Adrenal gland (tissue), 12 donors: ENCODE measurements around the gene REXO1. TPM values are rescaled to one million over a fixed set of nuclear protein-coding genes. Genes with fewer than 3 reads are reported as not detected.

ENCODE experiments used
- DNase-seq, 7 donors: peaks; one replicate each; pipeline ENCODE4 v3.0.0-alpha.2; 2019 to 2020
- H3K27ac ChIP-seq, 5 donors: fragments of 200-600 bp; sonication (generic) in 4 of 5; 1 replicate in 3 of 5; 2 replicates in 2 of 5; pipeline versions ENCODE4 v1.5.1 to v1.8.0; 2016 to 2020; ENCODE audit warnings: mild to moderate bottlenecking in 1 of 5
- H3K27me3 ChIP-seq: fragments of 200-600 bp; 2 replicates; pipeline ENCODE4 v1.8.0; 2021
- H3K36me3 ChIP-seq, 2 donors: fragments of 200-600 bp; replicated peaks in 1 of 2; 1 replicate in 1 of 2; 2 replicates in 1 of 2; pipeline versions ENCODE4 v1.5.1 to v1.8.0; 2018 to 2022
- H3K4me1 ChIP-seq, 2 donors: fragments of 200-600 bp; replicated peaks in 1 of 2; 1 replicate in 1 of 2; 2 replicates in 1 of 2; pipeline versions ENCODE4 v1.5.1 to v1.8.0; 2018 to 2021
- H3K4me3 ChIP-seq, 4 donors: fragments of 200-600 bp; sonication (generic) in 3 of 4; one replicate each; pipeline ENCODE4 v1.5.1; 2016 to 2018
- H3K9me3 ChIP-seq, 3 donors: fragments of 200-600 bp; sonication (generic) in 1 of 3; replicated peaks in 1 of 3; 1 replicate in 2 of 3; 2 replicates in 1 of 3; pipeline versions ENCODE4 v1.5.1 to v1.8.0; 2016 to 2021
- POLR2A ChIP-seq, 2 donors: fragments of 450-650 bp; IDR thresholded peaks; one replicate each; pipeline ENCODE4 v1.6.1; 2017; ENCODE audit warnings: antibody characterized with exemption in 2 of 2, mild to moderate bottlenecking in 2 of 2, moderate library complexity in 1 of 2
- WGBS, 4 donors: extraction: QIAGEN DNeasy Blood & Tissue Kit in 2 of 4; methylation state at CpG; one replicate each; pipeline versions ENCODE4 v1.1.5 to v1.1.7; 2013 to 2017; 5-methylcytosine and 5-hydroxymethylcytosine counted together
- intact Hi-C, 2 donors: fragments of 100-400 bp; cut with DNase I; formaldehyde crosslinking; loops; one replicate each; pipeline versions ENCODE4 v1.14.1 to v1.15.0; 2022 to 2023
- polyA plus RNA-seq, 3 donors: library from polyadenylated mRNA; stranded (reverse); fragments of 200-250 nt in 2 of 3; fragments of 350-450 nt in 1 of 3; fragmentation: Illumina TruSeq in 1 of 3; extraction: RNeasy Lipid Tissue Mini Kit (QIAGEN cat#74804) in 1 of 3; gene quantifications; one replicate each; pipeline ENCODE4 v1.2.3, GENCODE V29; 2013 to 2014
- total RNA-seq, 9 donors: library from RNA; depleted of rRNA in 4 of 9; stranded (reverse); fragments of >200 nt in 4 of 9; fragments of 120-200 nt in 1 of 9; fragmentation: NEBNext Ultra II Directional in 1 of 9; extraction: Animal tissue kit (Norgen Biotek cat#: 25700) in 1 of 9; gene quantifications; one replicate each; pipeline versions ENCODE4 v1.1.0 to v1.2.4, GENCODE V29; 2013 to 2023
- TF ChIP-seq, protein P1 (sequence below), 6 experiments: fragments of 450-650 bp in 4 of 6; fragments of 200-600 bp in 2 of 6; sonication (generic) in 1 of 6; IDR thresholded peaks; 1 replicate in 5 of 6; 2 replicates in 1 of 6; pipeline versions ENCODE4 v1.5.1 to v1.8.0; 2016 to 2021; ENCODE audit warnings: antibody characterized with exemption in 6 of 6, mild to moderate bottlenecking in 2 of 6, moderate library complexity in 1 of 6
- donor health status: healthy with polysubstance abuse.
- donor health status: Bipolar disorder and iron deficiency.
- donor health status: DM: yes; HTN: yes; CAD: no.
- donor health status: DM: no; HTN: no; CAD: no.
- donor health status: DM: no; HTN: no; CAD: no.
- donor health status: DM: yes; HTN: yes; CAD: no.

Gene REXO1
- total and polyA plus RNA-seq, 12 donors = 9.3 to 155 (median 44.5) TPM

DNA sequence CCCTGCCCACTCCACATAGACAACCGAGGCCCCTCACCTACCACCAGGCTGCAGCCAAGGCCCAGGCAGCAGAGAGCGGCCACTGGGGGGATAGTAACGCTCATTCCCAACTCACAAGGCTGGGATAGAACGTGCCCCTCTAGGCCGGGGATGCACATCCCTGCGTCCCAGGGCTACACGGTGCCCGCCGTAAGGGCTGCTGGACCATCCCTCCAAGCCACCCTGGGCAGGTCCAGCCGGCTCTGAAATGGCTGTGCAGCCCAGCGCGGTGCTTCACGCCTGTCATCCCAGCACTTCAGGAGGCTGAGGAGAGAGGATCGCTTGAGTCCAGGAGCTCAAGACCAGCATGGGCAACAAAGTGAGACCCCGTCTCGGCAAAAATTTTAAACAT, 3.2 kb downstream of the REXO1 start:
- Histone ChIP-seq H3K36me3 (no peaks in the 10 kb centered on the region), H3K4me3 (no peak overlapping the region), H3K27me3 (no peaks in the 10 kb centered on the region), H3K9me3 (no peaks in the 10 kb centered on the region), H3K4me1 (peaks cover 27 to 62% of the 10 kb centered on the region in 2 donors), H3K27ac (peak overlapping the region in 1 of 5 donors; percentile 34)
- DNase-seq = no peak
- no peak for TF ChIP-seq POLR2A (IDR thresholded peaks at IDR 0.05)
- intact Hi-C loops = no loop called here
- WGBS, 4 donors = 72 to 83% (median 81%) methylated on average over 9 to 16 of the region's 16 CpGs

DNA sequence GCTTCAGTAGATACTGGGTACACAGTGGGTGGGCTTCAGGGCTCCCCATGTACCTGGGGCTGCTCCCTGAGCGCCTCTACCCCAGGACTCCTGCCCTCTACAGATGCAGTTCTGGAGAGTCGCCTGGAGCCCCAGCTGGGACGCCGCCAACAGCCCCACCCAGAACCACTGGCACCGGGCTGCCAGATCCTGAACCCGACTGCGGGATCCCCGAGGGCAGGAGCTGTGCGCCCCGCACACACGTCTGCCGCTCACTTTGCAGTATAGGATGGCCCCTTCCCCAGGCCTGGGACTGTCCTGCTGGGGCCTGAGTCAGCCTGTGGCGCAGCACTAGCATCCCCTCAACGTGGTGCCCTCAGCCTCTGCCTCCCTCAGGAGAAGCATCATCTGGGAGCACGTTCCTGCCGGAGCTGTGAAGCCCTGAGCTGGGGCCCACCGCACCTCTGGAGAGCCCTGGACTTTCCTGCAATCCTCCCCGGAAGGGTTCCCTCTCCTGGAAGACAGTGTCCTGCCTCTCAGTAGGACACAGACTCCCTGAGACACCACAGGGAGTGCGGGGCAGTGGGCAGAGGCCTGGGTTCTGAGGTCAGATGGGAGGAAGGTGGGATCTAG, 3.7 kb downstream of the REXO1 start:
- Histone ChIP-seq H3K4me1 (peaks cover 27 to 66% of the 10 kb centered on the region in 2 donors), H3K27ac (no peak overlapping the region), H3K9me3 (no peaks in the 10 kb centered on the region), H3K4me3 (no peak overlapping the region), H3K36me3 (no peaks in the 10 kb centered on the region), H3K27me3 (no peaks in the 10 kb centered on the region)
- intact Hi-C loops = no loop called here
- no peak for DNase-seq
- TF ChIP-seq, protein P1, sequence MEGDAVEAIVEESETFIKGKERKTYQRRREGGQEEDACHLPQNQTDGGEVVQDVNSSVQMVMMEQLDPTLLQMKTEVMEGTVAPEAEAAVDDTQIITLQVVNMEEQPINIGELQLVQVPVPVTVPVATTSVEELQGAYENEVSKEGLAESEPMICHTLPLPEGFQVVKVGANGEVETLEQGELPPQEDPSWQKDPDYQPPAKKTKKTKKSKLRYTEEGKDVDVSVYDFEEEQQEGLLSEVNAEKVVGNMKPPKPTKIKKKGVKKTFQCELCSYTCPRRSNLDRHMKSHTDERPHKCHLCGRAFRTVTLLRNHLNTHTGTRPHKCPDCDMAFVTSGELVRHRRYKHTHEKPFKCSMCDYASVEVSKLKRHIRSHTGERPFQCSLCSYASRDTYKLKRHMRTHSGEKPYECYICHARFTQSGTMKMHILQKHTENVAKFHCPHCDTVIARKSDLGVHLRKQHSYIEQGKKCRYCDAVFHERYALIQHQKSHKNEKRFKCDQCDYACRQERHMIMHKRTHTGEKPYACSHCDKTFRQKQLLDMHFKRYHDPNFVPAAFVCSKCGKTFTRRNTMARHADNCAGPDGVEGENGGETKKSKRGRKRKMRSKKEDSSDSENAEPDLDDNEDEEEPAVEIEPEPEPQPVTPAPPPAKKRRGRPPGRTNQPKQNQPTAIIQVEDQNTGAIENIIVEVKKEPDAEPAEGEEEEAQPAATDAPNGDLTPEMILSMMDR (IDR thresholded peaks at IDR 0.05) = no peak
- no peak for TF ChIP-seq POLR2A (IDR thresholded peaks at IDR 0.05)
- 74 to 83% (median 75%) methylated on average over 8 to 19 of the region's 19 CpGs; no CpG with 5 or more reads in 1 of the 4 donors for WGBS, 4 donors

DNA sequence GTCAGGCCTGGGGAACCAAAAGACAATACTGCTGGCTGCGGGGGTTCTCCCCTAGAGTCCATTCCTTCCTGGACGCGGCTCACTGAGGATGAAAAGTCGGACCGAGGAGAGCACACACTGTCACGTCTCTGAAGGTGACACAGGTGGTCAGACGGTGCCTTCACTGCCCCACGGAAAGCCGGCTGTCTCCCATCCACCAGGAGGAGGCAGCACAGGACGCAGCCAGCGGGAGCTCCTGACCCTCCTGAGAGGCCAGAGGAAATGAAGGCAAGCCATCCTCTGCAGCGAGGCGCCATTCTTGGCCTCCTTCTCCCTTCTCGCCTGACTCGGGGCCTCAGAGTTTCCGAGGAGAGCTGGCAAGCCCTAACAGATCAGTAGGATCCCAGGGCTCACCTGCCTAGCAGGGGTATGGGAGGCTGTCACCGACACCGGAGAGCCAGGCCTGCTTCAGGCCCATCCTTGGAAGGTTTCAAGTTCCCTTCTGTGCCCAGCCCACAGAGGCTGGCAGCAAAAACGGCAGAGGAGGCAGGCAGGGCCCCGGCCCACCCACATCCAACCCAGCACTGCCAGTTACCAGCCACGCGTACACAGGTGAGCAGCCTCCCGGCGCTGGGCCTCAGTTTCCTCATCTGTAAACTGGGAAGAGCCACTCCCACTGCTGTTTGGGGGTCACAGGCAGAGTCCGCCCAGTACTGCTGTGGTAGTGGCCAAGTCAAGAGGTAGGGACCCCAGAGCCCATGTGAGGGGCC, 4.5 kb downstream of the REXO1 start:
- no peaks in the 10 kb centered on the region for H3K36me3 ChIP-seq
- WGBS, 4 donors = 63 to 85% (median 77%) methylated on average over 14 to 25 of the region's 25 CpGs
- H3K4me3 ChIP-seq = no peak overlapping the region
- H3K27me3 ChIP-seq = no peaks in the 10 kb centered on the region
- H3K27ac ChIP-seq = peak overlapping the region in 1 of 5 donors; percentile 10
- TF ChIP-seq POLR2A (IDR thresholded peaks at IDR 0.05) = no peak
- TF ChIP-seq, protein P1 (IDR thresholded peaks at IDR 0.05) = peak in 1 of 6 experiments; percentile 3
- intact Hi-C loops = no loop called here
- no peaks in the 10 kb centered on the region for H3K9me3 ChIP-seq
- peaks cover 27 to 66% of the 10 kb centered on the region in 2 donors for H3K4me1 ChIP-seq
- DNase-seq = no peak

DNA sequence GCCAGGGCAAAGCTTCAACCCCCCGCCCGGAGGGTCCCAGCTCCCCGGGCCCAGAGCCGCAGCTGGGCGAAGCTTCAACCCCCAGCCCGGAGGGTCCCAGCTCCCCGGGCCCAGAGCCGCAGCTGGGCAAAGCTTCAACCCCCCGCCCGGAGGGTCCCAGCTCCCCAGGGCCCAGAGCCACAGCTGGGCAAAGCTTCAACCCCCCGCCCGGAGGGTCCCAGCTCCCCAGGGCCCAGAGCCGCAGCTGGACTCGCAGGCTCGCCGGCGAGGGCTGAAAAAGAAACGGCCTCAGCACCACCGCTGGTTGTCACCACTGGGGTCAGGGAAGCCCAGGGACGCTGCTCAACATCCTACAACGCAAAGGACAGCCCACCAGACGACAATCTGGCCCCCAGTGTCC, 5.2 kb downstream of the REXO1 start:
- H3K4me1 ChIP-seq = peaks cover 27 to 69% of the 10 kb centered on the region in 2 donors
- no peaks in the 10 kb centered on the region for H3K36me3 ChIP-seq
- no peak for DNase-seq
- no peaks in the 10 kb centered on the region for H3K9me3 ChIP-seq
- H3K27ac ChIP-seq = peak overlapping the region in 1 of 5 donors; percentile 10
- 86 to 100% (median 91%) methylated on average over 4 to 22 of the region's 22 CpGs; no CpG with 5 or more reads in 1 of the 4 donors for WGBS, 4 donors
- TF ChIP-seq POLR2A (IDR thresholded peaks at IDR 0.05) = no peak
- TF ChIP-seq, protein P1 (IDR thresholded peaks at IDR 0.05) = no peak
- H3K27me3 ChIP-seq = no peaks in the 10 kb centered on the region
- intact Hi-C loops = no loop called here
- H3K4me3 ChIP-seq = no peak overlapping the region
